Caki2 (cell line): Measurements from ENCODE around the gene TMCO6. TPM values are rescaled to one million over a fixed set of nuclear protein-coding genes. Genes with fewer than 3 reads are reported as not detected.

ENCODE experiments used
- total RNA-seq: library from RNA; depleted of rRNA; stranded (reverse); fragments of >200 nt; shearing (Covaris generic); gene quantifications from 2 replicates; pipeline ENCODE4 v1.2.3, GENCODE V29; 2014; ENCODE audit warnings: low replicate concordance; rRNA removed

The TMCO6 gene
- total RNA-seq, 1 experiment from 2014 or later, result 14.0 TPM

Other genes starting within 250 kb of the TMCO6 start
- gene ANKHD1, start 237.6 kb upstream of the TMCO6 start, total RNA-seq, result 43.9 and 53.4 TPM in 2 replicates
- 1.1 TPM in 1 of 2 replicates, not detected in the other for gene EIF4EBP3, start 91.8 kb upstream of the TMCO6 start, total RNA-seq
- gene SRA1, start 82.0 kb upstream of the TMCO6 start, total RNA-seq, result 56.0 and 57.8 TPM in 2 replicates
- 3.2 and 7.2 TPM in 2 replicates for gene APBB3, start 74.9 kb upstream of the TMCO6 start, total RNA-seq
- gene SLC35A4, start 74.6 kb upstream of the TMCO6 start, total RNA-seq, result 21.3 and 30.5 TPM in 2 replicates
- gene CD14, start 6.3 kb upstream of the TMCO6 start, total RNA-seq, result 0.96 TPM in 1 of 2 replicates, not detected in the other
- gene NDUFA2, start 8.2 kb downstream of the TMCO6 start, total RNA-seq, result 71.7 and 78.2 TPM in 2 replicates
- 36.9 and 57.5 TPM in 2 replicates for gene IK, start 8.4 kb downstream of the TMCO6 start, total RNA-seq
- gene WDR55, start 25.5 kb downstream of the TMCO6 start, total RNA-seq, result 26.2 and 30.2 TPM in 2 replicates
- not detected in 2 replicates for gene DND1, start 34.1 kb downstream of the TMCO6 start, total RNA-seq
- gene HARS1, start 51.9 kb downstream of the TMCO6 start, total RNA-seq, result 50.1 and 61.3 TPM in 2 replicates
- 30.0 and 41.5 TPM in 2 replicates for gene HARS2, start 52.0 kb downstream of the TMCO6 start, total RNA-seq
- gene ZMAT2, start 61.0 kb downstream of the TMCO6 start, total RNA-seq, result 77.7 and 99.3 TPM in 2 replicates
- gene PCDHA1, start 146.7 kb downstream of the TMCO6 start, total RNA-seq, result not detected in 2 replicates
- not detected in 2 replicates for gene PCDHA2, start 155.4 kb downstream of the TMCO6 start, total RNA-seq
- 0.10 TPM in 1 of 2 replicates, not detected in the other for gene PCDHA3, start 161.6 kb downstream of the TMCO6 start, total RNA-seq
- 10.8 and 11.5 TPM in 2 replicates for gene PCDHA4, start 167.6 kb downstream of the TMCO6 start, total RNA-seq
- gene PCDHA5, start 182.2 kb downstream of the TMCO6 start, total RNA-seq, result 2.5 and 2.8 TPM in 2 replicates
- gene PCDHA6, start 188.5 kb downstream of the TMCO6 start, total RNA-seq, result 0.34 TPM in 1 of 2 replicates, not detected in the other
- gene PCDHA7, start 194.8 kb downstream of the TMCO6 start, total RNA-seq, result 0.10 TPM in 1 of 2 replicates, not detected in the other
- gene PCDHA8, start 201.7 kb downstream of the TMCO6 start, total RNA-seq, result 0.51 TPM in 1 of 2 replicates, not detected in the other
- not detected in 2 replicates for gene PCDHA9, start 208.9 kb downstream of the TMCO6 start, total RNA-seq
- 0.03 and 0.06 TPM in 2 replicates for gene PCDHA10, start 216.4 kb downstream of the TMCO6 start, total RNA-seq
- 5.6 TPM in 1 of 2 replicates, not detected in the other for gene PCDHA11, start 229.5 kb downstream of the TMCO6 start, total RNA-seq
- not detected in 2 replicates for gene PCDHA12, start 235.9 kb downstream of the TMCO6 start, total RNA-seq
- gene PCDHA13, start 242.7 kb downstream of the TMCO6 start, total RNA-seq, result not detected in 2 replicates